ENCODE data around the gene MCC. TPM values are rescaled to one million over a fixed set of nuclear protein-coding genes. Genes with fewer than 3 reads are reported as not detected.

Gene MCC
- polyA plus RNA-seq, 2 of the 4 experiments (the other 2 are of a cell fraction), result 0.09 to 0.10 TPM

DNA sequence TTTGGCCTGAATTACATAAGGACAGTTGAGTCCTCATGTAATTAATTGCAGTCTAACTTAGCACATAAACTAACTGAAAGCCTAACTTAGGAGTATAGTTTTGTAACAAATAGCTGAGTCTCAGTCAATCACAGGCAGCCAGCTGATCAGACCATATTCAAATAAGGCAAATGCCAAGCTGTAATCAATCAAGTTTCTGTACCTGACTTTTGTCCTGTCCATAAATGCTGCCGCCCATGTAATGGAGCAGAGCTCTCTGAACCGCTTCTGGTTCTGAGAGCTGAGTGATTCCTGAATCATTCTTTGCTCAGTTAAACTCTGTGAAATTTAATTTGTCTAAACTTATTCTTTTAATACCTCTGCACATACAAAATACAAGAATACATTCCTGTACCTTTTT is 158.3 kb downstream of the MCC start (continued):
- no peak for TF ChIP-seq MAZ (IDR thresholded peaks at IDR 0.05; ENCODE audit: borderline replicate concordance, low read depth, low read length)
- TF ChIP-seq RAD21 (conservative IDR thresholded peaks at IDR 0.05 in 1 of 2, IDR thresholded peaks at IDR 0.05 in 1 of 2), result no peak
- TF ChIP-seq, protein P1, sequence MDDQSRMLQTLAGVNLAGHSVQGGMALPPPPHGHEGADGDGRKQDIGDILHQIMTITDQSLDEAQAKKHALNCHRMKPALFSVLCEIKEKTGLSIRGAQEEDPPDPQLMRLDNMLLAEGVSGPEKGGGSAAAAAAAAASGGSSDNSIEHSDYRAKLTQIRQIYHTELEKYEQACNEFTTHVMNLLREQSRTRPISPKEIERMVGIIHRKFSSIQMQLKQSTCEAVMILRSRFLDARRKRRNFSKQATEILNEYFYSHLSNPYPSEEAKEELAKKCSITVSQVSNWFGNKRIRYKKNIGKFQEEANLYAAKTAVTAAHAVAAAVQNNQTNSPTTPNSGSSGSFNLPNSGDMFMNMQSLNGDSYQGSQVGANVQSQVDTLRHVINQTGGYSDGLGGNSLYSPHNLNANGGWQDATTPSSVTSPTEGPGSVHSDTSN (IDR thresholded peaks at IDR 0.05), result no peak
- no peak for TF ChIP-seq MAFK (IDR thresholded peaks at IDR 0.05; ENCODE audit: partially characterized antibody)
- no peak for TF ChIP-seq ESRRA (IDR thresholded peaks at IDR 0.05; ENCODE audit: borderline replicate concordance, low read length)

DNA sequence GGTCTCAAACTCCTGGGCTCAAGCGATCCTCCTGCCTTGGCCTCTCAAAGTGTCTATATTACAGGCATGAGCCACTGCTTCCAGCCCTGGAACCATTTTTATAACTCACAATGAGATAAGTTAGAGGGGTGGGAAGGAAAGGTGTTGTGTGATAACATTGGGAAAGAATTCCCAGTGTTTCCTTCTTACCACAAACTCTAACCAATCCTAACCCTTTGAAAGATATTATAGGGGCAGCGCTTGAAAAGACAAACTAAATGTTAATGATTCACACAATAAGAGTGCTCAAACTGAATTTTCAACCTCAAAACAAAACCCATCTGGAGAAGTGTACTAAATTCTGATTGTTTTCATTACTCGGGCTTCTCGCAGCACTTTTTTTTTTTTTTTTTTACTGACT is 163.2 kb downstream of the MCC start:
- Histone ChIP-seq H3K4me2 (no peak overlapping the region), H3K9me3 (no peaks in the 10 kb centered on the region), H3K4me1 (0 out of 3 replicates have a peak, but pooled peaks cover 4% of the 10 kb centered on the region), H3K4me3 (no peak overlapping the region), H3K27ac (no peak overlapping the region)
- TF ChIP-seq, protein P2, sequence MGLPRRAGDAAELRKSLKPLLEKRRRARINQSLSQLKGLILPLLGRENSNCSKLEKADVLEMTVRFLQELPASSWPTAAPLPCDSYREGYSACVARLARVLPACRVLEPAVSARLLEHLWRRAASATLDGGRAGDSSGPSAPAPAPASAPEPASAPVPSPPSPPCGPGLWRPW (IDR thresholded peaks at IDR 0.05), result no peak
- no peak for TF ChIP-seq NFE2L2 (conservative IDR thresholded peaks at IDR 0.05; ENCODE audit: low read length)
- TF ChIP-seq, protein P3, sequence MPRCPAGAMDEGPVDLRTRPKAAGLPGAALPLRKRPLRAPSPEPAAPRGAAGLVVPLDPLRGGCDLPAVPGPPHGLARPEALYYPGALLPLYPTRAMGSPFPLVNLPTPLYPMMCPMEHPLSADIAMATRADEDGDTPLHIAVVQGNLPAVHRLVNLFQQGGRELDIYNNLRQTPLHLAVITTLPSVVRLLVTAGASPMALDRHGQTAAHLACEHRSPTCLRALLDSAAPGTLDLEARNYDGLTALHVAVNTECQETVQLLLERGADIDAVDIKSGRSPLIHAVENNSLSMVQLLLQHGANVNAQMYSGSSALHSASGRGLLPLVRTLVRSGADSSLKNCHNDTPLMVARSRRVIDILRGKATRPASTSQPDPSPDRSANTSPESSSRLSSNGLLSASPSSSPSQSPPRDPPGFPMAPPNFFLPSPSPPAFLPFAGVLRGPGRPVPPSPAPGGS (IDR thresholded peaks at IDR 0.05), result no peak
- no peak for TF ChIP-seq FOXS1 (CRISPR knock-in tag; IDR thresholded peaks at IDR 0.05)
- TF ChIP-seq, protein P4, sequence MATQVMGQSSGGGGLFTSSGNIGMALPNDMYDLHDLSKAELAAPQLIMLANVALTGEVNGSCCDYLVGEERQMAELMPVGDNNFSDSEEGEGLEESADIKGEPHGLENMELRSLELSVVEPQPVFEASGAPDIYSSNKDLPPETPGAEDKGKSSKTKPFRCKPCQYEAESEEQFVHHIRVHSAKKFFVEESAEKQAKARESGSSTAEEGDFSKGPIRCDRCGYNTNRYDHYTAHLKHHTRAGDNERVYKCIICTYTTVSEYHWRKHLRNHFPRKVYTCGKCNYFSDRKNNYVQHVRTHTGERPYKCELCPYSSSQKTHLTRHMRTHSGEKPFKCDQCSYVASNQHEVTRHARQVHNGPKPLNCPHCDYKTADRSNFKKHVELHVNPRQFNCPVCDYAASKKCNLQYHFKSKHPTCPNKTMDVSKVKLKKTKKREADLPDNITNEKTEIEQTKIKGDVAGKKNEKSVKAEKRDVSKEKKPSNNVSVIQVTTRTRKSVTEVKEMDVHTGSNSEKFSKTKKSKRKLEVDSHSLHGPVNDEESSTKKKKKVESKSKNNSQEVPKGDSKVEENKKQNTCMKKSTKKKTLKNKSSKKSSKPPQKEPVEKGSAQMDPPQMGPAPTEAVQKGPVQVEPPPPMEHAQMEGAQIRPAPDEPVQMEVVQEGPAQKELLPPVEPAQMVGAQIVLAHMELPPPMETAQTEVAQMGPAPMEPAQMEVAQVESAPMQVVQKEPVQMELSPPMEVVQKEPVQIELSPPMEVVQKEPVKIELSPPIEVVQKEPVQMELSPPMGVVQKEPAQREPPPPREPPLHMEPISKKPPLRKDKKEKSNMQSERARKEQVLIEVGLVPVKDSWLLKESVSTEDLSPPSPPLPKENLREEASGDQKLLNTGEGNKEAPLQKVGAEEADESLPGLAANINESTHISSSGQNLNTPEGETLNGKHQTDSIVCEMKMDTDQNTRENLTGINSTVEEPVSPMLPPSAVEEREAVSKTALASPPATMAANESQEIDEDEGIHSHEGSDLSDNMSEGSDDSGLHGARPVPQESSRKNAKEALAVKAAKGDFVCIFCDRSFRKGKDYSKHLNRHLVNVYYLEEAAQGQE (IDR thresholded peaks at IDR 0.05), result no peak
- no peak for TF ChIP-seq CHD4 (IDR thresholded peaks at IDR 0.05; ENCODE audit: borderline replicate concordance)
- no peak for TF ChIP-seq JUN (IDR thresholded peaks at IDR 0.05)
- TF ChIP-seq, protein P5, sequence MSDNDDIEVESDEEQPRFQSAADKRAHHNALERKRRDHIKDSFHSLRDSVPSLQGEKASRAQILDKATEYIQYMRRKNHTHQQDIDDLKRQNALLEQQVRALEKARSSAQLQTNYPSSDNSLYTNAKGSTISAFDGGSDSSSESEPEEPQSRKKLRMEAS (IDR thresholded peaks at IDR 0.05), result no peak
- no peak for TF ChIP-seq HOXA7 (CRISPR knock-in tag; IDR thresholded peaks at IDR 0.05)
- no peak for TF ChIP-seq SREBF2 (IDR thresholded peaks at IDR 0.05)
- TF ChIP-seq ZNF302 (CRISPR knock-in tag; IDR thresholded peaks at IDR 0.05), result no peak
- TF ChIP-seq RNF2 (IDR thresholded peaks at IDR 0.05; ENCODE audit: borderline replicate concordance, low read depth), result no peak
- TF ChIP-seq POLR2A (IDR thresholded peaks at IDR 0.05; ENCODE audit: low read length), result no peak
- TF ChIP-seq CBX2 (IDR thresholded peaks at IDR 0.05; ENCODE audit: borderline replicate concordance, low read depth), result no peak
- TF ChIP-seq CEBPB (IDR thresholded peaks at IDR 0.05), result no peak
- no peak for TF ChIP-seq TFCP2L1 (CRISPR knock-in tag; IDR thresholded peaks at IDR 0.05)
- TF ChIP-seq RAD21 (conservative IDR thresholded peaks at IDR 0.05 in 1 of 2, IDR thresholded peaks at IDR 0.05 in 1 of 2), result no peak
- no peak for TF ChIP-seq HEYL (CRISPR knock-in tag; IDR thresholded peaks at IDR 0.05)
- TF ChIP-seq CHD2 (IDR thresholded peaks at IDR 0.05; ENCODE audit: low read length, partially characterized antibody), result no peak
- FAIRE-seq (no peak), ATAC-seq (no peak), DNase-seq (ENCODE audit: low read depth in 1 of 2, low spot score in 1 of 2) (no peak)
- 55% methylated on average over 4 of the region's 4 CpGs for WGBS (ENCODE audit: missing lambda C conversion rate)
- ChIA-PET POLR2A (no interaction called here), CTCF (no interaction called here)

Data from A549 (cell line).